ENCODE measurements around the gene ACOT8.

DNA sequence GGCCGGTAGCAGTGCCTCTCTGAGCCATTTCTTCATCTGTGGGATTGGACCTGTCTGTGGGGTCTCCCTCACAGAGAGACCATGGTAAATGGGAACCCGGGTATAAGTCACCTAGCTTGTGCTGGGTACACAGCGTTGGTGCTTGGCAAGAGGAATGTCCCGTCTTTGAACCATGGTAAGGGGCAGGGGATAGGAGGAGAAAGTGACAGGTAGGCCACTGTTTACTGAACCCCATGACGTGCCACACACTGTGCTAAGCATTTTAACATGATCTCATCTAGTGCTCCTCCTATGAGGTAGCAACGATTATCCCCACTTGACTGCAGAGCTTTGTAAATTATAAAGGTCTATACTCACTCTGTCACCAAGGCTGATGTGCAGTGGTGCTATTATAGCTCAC, 29.5 kb downstream of the ACOT8 start:
- TF ChIP-seq EZH2 (IDR thresholded peaks at IDR 0.05; ENCODE audit: borderline replicate concordance, insufficient read depth, low read depth, low read length, poor library complexity, severe bottlenecking) (no peak), CTCF (IDR thresholded peaks at IDR 0.05) (no peak)

Data from B cell (primary cell).